Non-pigmented ciliary epithelial cell (primary cell): ENCODE data around the gene CAT.
A peak's percentile ranks its signal among the peaks of the same experiment; 100 is the strongest.
"Not testable (repeated sequence)": the region's sequence is repeated elsewhere in the genome, so short reads cannot be mapped to it uniquely, and the experiment has no call there.

Experiments used
- DNase-seq: peaks from one replicate; pipeline ENCODE4 v3.0.0-alpha.2; 2010; ENCODE audit warnings: low read depth

CAT gene

GRCh38 chr11:34438529-34439507 is at the start of gene CAT:
Gene CAT (plus strand): TSS chr11:34438934. CDS start chr11:34439014, 80 bp downstream.
- DNase-seq: peak; percentile 91

- no peak for DNase-seq
These were observed 43.9 kb upstream of the CAT start for GRCh38 chr11:34394771-34395300.

- DNase-seq: peak; percentile 18
These were observed 42.7 kb upstream of the CAT start for GRCh38 chr11:34395916-34396550.

- DNase-seq: no peak
These were observed 41.6 kb upstream of the CAT start for GRCh38 chr11:34397120-34397519.

GRCh38 chr11:34397811-34398210 is 40.9 kb upstream of the CAT start:
- DNase-seq: no peak

- DNase-seq: no peak
These were observed 35.3 kb upstream of the CAT start for GRCh38 chr11:34403431-34403830.

- DNase-seq: no peak
These were observed 34.5 kb upstream of the CAT start for GRCh38 chr11:34404280-34404679.

GRCh38 chr11:34405079-34405858 is 33.5 kb upstream of the CAT start:
- no peak for DNase-seq

- no peak for DNase-seq
These were observed 32.3 kb upstream of the CAT start for GRCh38 chr11:34406413-34406812.

GRCh38 chr11:34407121-34407813 is 31.5 kb upstream of the CAT start:
- DNase-seq: no peak

GRCh38 chr11:34408580-34409172 is 30.1 kb upstream of the CAT start:
- no peak for DNase-seq

- DNase-seq: no peak
These were observed 27.6 kb upstream of the CAT start for GRCh38 chr11:34411111-34411510.

- no peak for DNase-seq
These were observed 26.9 kb upstream of the CAT start for GRCh38 chr11:34411791-34412190.

- no peak for DNase-seq
These were observed 25.5 kb upstream of the CAT start for GRCh38 chr11:34413263-34413662.

- DNase-seq: no peak
These were observed 23.2 kb upstream of the CAT start for GRCh38 chr11:34415538-34415937.

GRCh38 chr11:34416088-34416487 is 22.6 kb upstream of the CAT start:
- no peak for DNase-seq

GRCh38 chr11:34416766-34417165 is 22.0 kb upstream of the CAT start:
- DNase-seq: no peak

- no peak for DNase-seq
These were observed 21.5 kb upstream of the CAT start for GRCh38 chr11:34417202-34417601.

GRCh38 chr11:34419158-34419557 is 19.6 kb upstream of the CAT start:
- DNase-seq: no peak

GRCh38 chr11:34423300-34423699 is 15.4 kb upstream of the CAT start:
- DNase-seq: no peak

- DNase-seq: not testable (repeated sequence)
These were observed 13.9 kb upstream of the CAT start for GRCh38 chr11:34424826-34425225.
